Gastrocnemius medialis (tissue), 4 donors: ENCODE data around the gene TIGAR. TPM values are rescaled to one million over a fixed set of nuclear protein-coding genes. Genes with fewer than 3 reads are reported as not detected.

Experiments used
- ATAC-seq, 2 donors: fragments of 150-250 bp; one replicate each; pipeline ENCODE4 v1.9.1; 2016
- DNase-seq, 2 donors: peaks; one replicate each; pipeline ENCODE4 v3.0.0-alpha.2; 2019
- H3K27ac ChIP-seq, 4 donors: fragments of 200-600 bp; sonication (generic); 1 replicate in 1 of 4; 2 replicates in 3 of 4; pipeline ENCODE4 v1.5.1; 2016 to 2018; ENCODE audit warnings: mild to moderate bottlenecking in 2 of 4, moderate library complexity in 1 of 4
- H3K27me3 ChIP-seq, 3 donors: fragments of 200-600 bp; sonication (generic) in 2 of 3; 1 replicate in 1 of 3; 2 replicates in 2 of 3; pipeline versions ENCODE4 v1.5.1 to v1.6.0; 2016 to 2019; ENCODE audit warnings: mild to moderate bottlenecking in 1 of 3, moderate library complexity in 1 of 3
- H3K36me3 ChIP-seq, 2 donors: fragments of 200-600 bp; sonication (generic) in 1 of 2; one replicate each; pipeline ENCODE4 v1.5.1; 2017 to 2018
- H3K4me1 ChIP-seq, 2 donors: fragments of 200-600 bp; sonication (generic) in 1 of 2; one replicate each; pipeline ENCODE4 v1.5.1; 2016 to 2017; ENCODE audit warnings: mild to moderate bottlenecking in 2 of 2
- H3K4me3 ChIP-seq, 4 donors: fragments of 200-600 bp; sonication (generic) in 3 of 4; 1 replicate in 1 of 4; 2 replicates in 3 of 4; pipeline ENCODE4 v1.5.1; 2016 to 2019; ENCODE audit warnings: mild to moderate bottlenecking in 2 of 4
- H3K9me3 ChIP-seq, 3 donors: fragments of 200-600 bp; sonication (generic) in 2 of 3; 1 replicate in 1 of 3; 2 replicates in 2 of 3; pipeline ENCODE4 v1.5.1; 2016 to 2019
- POLR2A ChIP-seq, 2 donors: fragments of 450-650 bp; IDR thresholded peaks; one replicate each; pipeline ENCODE4 v1.6.1; 2017; ENCODE audit warnings: antibody characterized with exemption in 2 of 2, mild to moderate bottlenecking in 2 of 2, moderate library complexity in 2 of 2
- in situ Hi-C, 4 donors: fragments of 200-750 bp; cut with MboI; loops; one replicate each; pipeline versions ENCODE4 v1.15.0 to v1.8.0; 2017; ENCODE audit warnings: low sequenced_read_pairs in 4 of 4
- intact Hi-C: fragments of 100-400 bp; cut with DNase I; formaldehyde crosslinking; loops from one replicate; pipeline ENCODE4 v1.15.1; 2023; ENCODE audit warnings: low total_unique reads
- total RNA-seq, 4 donors: library from RNA; depleted of rRNA; stranded (reverse); fragments of >200 nt; gene quantifications; one replicate each; pipeline versions ENCODE4 v1.1.0 to v1.2.3, GENCODE V29; 2016
- TF ChIP-seq, protein P1 (sequence below), 5 experiments: fragments of 450-650 bp in 3 of 5; fragments of 200-600 bp in 2 of 5; sonication (generic) in 2 of 5; IDR thresholded peaks in 4 of 5; conservative IDR thresholded peaks in 1 of 5; 1 replicate in 4 of 5; 2 replicates in 1 of 5; pipeline ENCODE4 v1.5.1; 2016 to 2019; ENCODE audit warnings: antibody characterized with exemption in 5 of 5, mild to moderate bottlenecking in 3 of 5, moderate library complexity in 3 of 5

Gene TIGAR
- total RNA-seq, 4 donors from 2014 or later: 4.4 to 8.3 (median 6.7) TPM

GRCh38 chr12:4401117-4401516 is 80.1 kb downstream of the TIGAR start:
- Histone ChIP-seq H3K36me3 (no peaks in the 10 kb centered on the region), H3K27me3 (no peaks in the 10 kb centered on the region), H3K4me3 (no peak overlapping the region), H3K4me1 (no peaks in the 10 kb centered on the region), H3K9me3 (no peaks in the 10 kb centered on the region), H3K27ac (no peak overlapping the region)
- no peak for DNase-seq
- TF ChIP-seq POLR2A (IDR thresholded peaks at IDR 0.05): no peak
- TF ChIP-seq, protein P1, sequence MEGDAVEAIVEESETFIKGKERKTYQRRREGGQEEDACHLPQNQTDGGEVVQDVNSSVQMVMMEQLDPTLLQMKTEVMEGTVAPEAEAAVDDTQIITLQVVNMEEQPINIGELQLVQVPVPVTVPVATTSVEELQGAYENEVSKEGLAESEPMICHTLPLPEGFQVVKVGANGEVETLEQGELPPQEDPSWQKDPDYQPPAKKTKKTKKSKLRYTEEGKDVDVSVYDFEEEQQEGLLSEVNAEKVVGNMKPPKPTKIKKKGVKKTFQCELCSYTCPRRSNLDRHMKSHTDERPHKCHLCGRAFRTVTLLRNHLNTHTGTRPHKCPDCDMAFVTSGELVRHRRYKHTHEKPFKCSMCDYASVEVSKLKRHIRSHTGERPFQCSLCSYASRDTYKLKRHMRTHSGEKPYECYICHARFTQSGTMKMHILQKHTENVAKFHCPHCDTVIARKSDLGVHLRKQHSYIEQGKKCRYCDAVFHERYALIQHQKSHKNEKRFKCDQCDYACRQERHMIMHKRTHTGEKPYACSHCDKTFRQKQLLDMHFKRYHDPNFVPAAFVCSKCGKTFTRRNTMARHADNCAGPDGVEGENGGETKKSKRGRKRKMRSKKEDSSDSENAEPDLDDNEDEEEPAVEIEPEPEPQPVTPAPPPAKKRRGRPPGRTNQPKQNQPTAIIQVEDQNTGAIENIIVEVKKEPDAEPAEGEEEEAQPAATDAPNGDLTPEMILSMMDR (IDR thresholded peaks at IDR 0.05 in 4 of 5, conservative IDR thresholded peaks at IDR 0.05 in 1 of 5): no peak
- intact Hi-C loops: no loop called here
- no peak for ATAC-seq
- in situ Hi-C loops: no loop called here

DNA sequence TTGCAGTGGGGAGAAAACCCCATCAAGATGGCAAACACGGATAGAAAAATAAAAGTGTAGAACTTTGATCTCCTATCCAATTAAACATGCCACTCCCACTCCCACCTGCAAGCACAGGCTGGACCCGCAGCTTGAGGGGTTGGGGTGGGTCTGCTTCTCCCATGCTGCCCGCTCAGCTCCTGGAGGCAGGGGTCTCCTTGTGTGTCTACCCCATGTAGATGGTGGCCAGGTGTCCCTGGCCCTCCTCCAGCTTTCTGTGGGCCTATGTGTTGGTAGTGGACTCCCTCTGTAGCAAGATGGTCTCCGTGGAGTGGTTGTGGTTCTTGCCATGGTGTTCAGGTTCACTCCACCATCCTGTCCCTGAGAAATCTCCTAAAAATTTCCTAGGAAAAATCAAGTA is 82.0 kb downstream of the TIGAR start:
- H3K9me3 ChIP-seq: no peaks in the 10 kb centered on the region
- H3K27me3 ChIP-seq: no peaks in the 10 kb centered on the region
- DNase-seq (no peak), ATAC-seq (no peak)
- H3K27ac ChIP-seq: no peak overlapping the region
- in situ Hi-C loops: no loop called here
- no peak overlapping the region for H3K4me3 ChIP-seq
- no peaks in the 10 kb centered on the region for H3K36me3 ChIP-seq
- TF ChIP-seq, protein P1 (IDR thresholded peaks at IDR 0.05 in 4 of 5, conservative IDR thresholded peaks at IDR 0.05 in 1 of 5): no peak
- TF ChIP-seq POLR2A (IDR thresholded peaks at IDR 0.05): no peak
- no peaks in the 10 kb centered on the region for H3K4me1 ChIP-seq
- intact Hi-C loops: no loop called here

Other genes with a start within 250 kb of the TIGAR start
- 1 to 10 TPM; 2.7 to 5.6 (median 3.2) TPM for gene CCND2, start 47.5 kb upstream of the TIGAR start, total RNA-seq
- not detected for gene FGF23, start 58.5 kb downstream of the TIGAR start, total RNA-seq
- 1 to 10 TPM in 2 of 4 donors, under 1 TPM in 1, not detected in 1; 0.73 to 5.9 (median 2.2) TPM for gene FGF6, start 124.6 kb downstream of the TIGAR start, total RNA-seq
- 1 to 10 TPM in 2 of 4 donors, under 1 TPM in 1, not detected in 1; 0.65 to 1.7 (median 1.7) TPM for gene RAD51AP1, start 217.7 kb downstream of the TIGAR start, total RNA-seq
- 10 to 100 TPM; 20.1 to 28.9 (median 21.1) TPM for gene DYRK4, start 241.0 kb downstream of the TIGAR start, total RNA-seq